Peyer's patch (tissue), 4 donors: ENCODE data around the gene CDH4. TPM values are rescaled to one million over a fixed set of nuclear protein-coding genes. Genes with fewer than 3 reads are reported as not detected.
A peak's percentile ranks its signal among the peaks of the same experiment; 100 is the strongest.

Experiments used
- DNase-seq, 3 donors: peaks; one replicate each; pipeline ENCODE4 v3.0.0-alpha.2; 2017 to 2019
- H3K27ac ChIP-seq, 4 donors: fragments of 200-600 bp; sonication (generic); one replicate each; pipeline ENCODE4 v1.5.1; 2016 to 2019
- H3K27me3 ChIP-seq, 2 donors: fragments of 200-600 bp; sonication (generic); one replicate each; pipeline ENCODE4 v1.5.1; 2019
- H3K36me3 ChIP-seq, 3 donors: fragments of 200-600 bp; sonication (generic); one replicate each; pipeline ENCODE4 v1.5.1; 2016 to 2019
- H3K4me1 ChIP-seq, 4 donors: fragments of 200-600 bp; sonication (generic); one replicate each; pipeline ENCODE4 v1.5.1; 2016 to 2019
- H3K4me3 ChIP-seq, 4 donors: fragments of 200-600 bp; sonication (generic); 1 replicate in 3 of 4; 2 replicates in 1 of 4; pipeline ENCODE4 v1.5.1; 2016 to 2019; ENCODE audit warnings: mild to moderate bottlenecking in 1 of 4
- H3K9me3 ChIP-seq, 4 donors: fragments of 200-600 bp; sonication (generic); one replicate each; pipeline ENCODE4 v1.5.1; 2016 to 2019; ENCODE audit warnings: mild to moderate bottlenecking in 1 of 4
- POLR2A ChIP-seq, 2 donors: fragments of 450-650 bp; IDR thresholded peaks; one replicate each; pipeline ENCODE4 v1.5.1; 2017; ENCODE audit warnings: antibody characterized with exemption in 2 of 2, mild to moderate bottlenecking in 2 of 2, moderate library complexity in 2 of 2
- total RNA-seq, 4 donors: library from RNA; depleted of rRNA; stranded (reverse); fragments of >200 nt; gene quantifications; one replicate each; pipeline ENCODE4 v1.1.0, GENCODE V29; 2016
- TF ChIP-seq, protein P1 (sequence below), 6 experiments: fragments of 450-650 bp in 4 of 6; fragments of 200-600 bp in 2 of 6; sonication (generic) in 1 of 6; IDR thresholded peaks; one replicate each; pipeline ENCODE4 v1.5.1; 2017 to 2019; ENCODE audit warnings: antibody characterized with exemption in 6 of 6, mild to moderate bottlenecking in 3 of 6, moderate library complexity in 1 of 6

The CDH4 gene
- total RNA-seq, 4 donors from 2014 or later, result 0.27 TPM; not detected in 3

DNA sequence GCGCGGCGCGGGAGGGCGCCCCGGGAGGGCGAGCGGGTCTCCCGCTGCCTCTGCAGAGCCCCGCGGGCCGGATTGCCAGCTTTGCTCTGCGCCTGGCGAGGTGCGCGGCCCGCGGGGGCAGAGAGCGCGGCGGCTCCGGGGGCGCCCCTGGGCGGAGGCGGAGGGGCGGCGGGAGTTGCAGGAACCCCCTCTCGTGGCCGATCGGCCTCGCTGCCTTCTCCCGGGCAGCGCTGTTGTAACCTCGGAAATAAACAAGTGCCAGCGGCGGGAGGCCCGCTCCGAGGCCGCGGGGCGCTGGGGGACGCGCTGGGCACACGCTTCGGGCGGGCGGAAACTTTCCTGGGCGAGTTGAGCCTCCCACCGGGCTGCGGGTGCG lies 1.2 kb downstream of the CDH4 start:
- Histone ChIP-seq H3K36me3 (no peaks in the 10 kb centered on the region), H3K4me1 (peaks cover 0 to 18% (median 0%) of the 10 kb centered on the region in 4 donors), H3K4me3 (peak overlapping the region in 2 of 4 donors; percentile 31 to 44), H3K27me3 (peaks cover 0 to 25% of the 10 kb centered on the region in 2 donors), H3K27ac (no peak overlapping the region), H3K9me3 (no peaks in the 10 kb centered on the region)
- DNase-seq, result no peak
- TF ChIP-seq, protein P1, sequence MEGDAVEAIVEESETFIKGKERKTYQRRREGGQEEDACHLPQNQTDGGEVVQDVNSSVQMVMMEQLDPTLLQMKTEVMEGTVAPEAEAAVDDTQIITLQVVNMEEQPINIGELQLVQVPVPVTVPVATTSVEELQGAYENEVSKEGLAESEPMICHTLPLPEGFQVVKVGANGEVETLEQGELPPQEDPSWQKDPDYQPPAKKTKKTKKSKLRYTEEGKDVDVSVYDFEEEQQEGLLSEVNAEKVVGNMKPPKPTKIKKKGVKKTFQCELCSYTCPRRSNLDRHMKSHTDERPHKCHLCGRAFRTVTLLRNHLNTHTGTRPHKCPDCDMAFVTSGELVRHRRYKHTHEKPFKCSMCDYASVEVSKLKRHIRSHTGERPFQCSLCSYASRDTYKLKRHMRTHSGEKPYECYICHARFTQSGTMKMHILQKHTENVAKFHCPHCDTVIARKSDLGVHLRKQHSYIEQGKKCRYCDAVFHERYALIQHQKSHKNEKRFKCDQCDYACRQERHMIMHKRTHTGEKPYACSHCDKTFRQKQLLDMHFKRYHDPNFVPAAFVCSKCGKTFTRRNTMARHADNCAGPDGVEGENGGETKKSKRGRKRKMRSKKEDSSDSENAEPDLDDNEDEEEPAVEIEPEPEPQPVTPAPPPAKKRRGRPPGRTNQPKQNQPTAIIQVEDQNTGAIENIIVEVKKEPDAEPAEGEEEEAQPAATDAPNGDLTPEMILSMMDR (IDR thresholded peaks at IDR 0.05), result no peak
- no peak for TF ChIP-seq POLR2A (IDR thresholded peaks at IDR 0.05)

DNA sequence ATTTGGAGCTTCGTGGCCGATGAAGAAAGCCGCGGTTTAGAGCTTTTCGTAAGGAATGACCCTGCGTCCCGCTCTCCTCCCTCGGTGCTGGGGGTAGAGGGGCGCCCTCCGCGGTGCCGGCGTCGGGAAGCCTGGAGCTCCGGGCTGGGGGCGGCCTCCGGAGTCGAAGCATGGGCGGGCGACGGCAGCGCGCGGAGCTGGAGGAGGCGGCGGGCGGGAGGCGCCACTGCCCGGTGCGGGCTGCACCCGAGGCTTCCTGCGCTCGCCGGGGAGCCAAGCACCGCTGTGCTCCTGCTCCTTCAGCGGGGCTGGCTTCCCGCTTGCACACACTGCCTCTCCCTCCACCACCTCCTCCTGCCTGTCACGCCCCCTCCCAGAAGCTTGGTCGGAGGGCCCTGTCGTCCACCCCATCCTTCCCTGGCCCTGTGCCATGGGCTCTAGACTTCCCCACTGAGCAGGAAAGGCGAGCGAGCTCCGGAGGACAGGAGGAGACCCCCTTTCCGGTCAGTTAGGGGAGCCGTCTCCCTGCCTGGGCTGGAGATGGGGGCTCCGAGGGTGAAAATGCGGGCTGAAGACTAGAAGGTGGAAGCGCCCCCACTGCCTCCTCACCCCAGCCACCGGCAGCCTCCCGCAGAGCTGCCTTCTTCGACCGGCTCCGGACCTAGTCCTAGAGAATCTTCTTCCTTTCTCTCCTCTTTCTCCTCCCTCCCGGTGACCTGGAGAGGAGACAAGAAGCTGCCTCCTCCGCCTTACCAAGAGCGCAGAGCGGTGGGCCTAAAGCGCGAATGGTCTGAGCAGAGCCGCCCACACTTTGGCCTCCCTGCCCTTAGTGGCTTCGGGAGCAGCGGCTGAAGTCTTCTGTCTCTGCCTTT lies 1.8 kb downstream of the CDH4 start:
- DNase-seq, result peak in 1 of 3 donors; percentile 42
- Histone ChIP-seq H3K36me3 (no peaks in the 10 kb centered on the region), H3K27ac (no peak overlapping the region), H3K4me1 (peaks cover 0 to 18% (median 0%) of the 10 kb centered on the region in 4 donors), H3K4me3 (peak overlapping the region in 1 of 4 donors; percentile 44), H3K27me3 (peaks cover 0 to 25% of the 10 kb centered on the region in 2 donors), H3K9me3 (no peaks in the 10 kb centered on the region)
- no peak for TF ChIP-seq POLR2A (IDR thresholded peaks at IDR 0.05)
- TF ChIP-seq, protein P1 (IDR thresholded peaks at IDR 0.05), result no peak

DNA sequence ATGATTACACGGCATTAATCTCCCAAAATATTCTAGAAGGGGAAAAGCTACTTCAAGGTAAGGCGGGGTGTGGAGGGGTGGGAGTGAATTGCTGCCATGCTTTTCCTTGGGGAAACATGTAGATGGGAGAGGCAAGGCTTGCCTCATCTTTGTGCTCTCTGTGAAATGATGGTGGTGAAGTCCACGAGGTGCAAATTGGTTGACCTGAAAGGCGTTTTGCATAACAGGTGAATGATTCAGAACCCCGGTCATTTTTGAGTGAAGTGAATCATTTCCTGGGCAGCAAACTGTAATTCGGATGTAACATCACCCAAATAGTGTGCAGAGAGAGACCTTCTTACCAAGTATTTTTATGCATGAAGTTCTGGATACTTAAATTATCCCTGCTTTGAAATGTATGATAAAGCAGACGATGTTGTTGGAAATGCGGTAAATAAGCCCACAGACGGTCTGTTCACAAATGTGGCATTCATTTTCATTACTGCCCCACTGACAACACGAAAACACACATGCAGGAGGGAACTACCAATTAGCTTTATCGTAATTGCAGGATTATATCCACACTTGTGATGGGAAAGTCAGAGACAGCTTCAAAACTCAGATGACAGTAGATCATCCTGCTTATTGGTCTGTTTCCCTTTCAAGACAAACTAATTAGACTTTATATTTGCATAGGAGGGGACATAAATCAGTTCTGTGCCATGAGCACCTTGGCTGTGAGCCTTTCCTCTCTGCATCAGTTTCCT lies 3.0 kb downstream of the CDH4 start:
- Histone ChIP-seq H3K27ac (no peak overlapping the region), H3K4me1 (peaks cover 0 to 18% (median 0%) of the 10 kb centered on the region in 4 donors), H3K9me3 (no peaks in the 10 kb centered on the region), H3K36me3 (no peaks in the 10 kb centered on the region), H3K27me3 (peaks cover 0 to 25% of the 10 kb centered on the region in 2 donors), H3K4me3 (no peak overlapping the region)
- peak in 1 of 3 donors; percentile 2 for DNase-seq
- TF ChIP-seq POLR2A (IDR thresholded peaks at IDR 0.05), result no peak
- TF ChIP-seq, protein P1 (IDR thresholded peaks at IDR 0.05), result no peak

DNA sequence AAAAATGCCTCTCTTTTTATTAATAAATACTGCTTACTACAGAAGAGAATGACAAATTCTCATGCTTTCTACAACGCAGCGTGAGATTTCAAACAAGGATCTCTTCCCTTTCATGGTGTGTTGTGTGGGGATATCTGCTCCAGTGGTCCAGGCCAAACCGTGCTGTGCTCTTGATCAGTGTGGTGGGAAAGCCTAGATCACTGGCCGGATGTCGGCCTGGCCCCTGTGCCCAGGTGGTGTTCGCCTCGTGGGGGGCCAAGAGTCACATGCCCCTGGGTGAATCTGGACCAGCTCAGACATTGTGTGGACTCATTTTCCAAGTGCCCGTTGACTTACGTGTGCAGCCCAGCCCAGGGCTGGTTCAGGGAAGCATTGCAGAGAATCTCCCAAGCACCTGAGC lies 4.3 kb downstream of the CDH4 start:
- no peaks in the 10 kb centered on the region for H3K36me3 ChIP-seq
- no peak overlapping the region for H3K4me3 ChIP-seq
- peak in 1 of 3 donors; percentile 14 for DNase-seq
- peaks cover 0 to 21% of the 10 kb centered on the region in 2 donors for H3K27me3 ChIP-seq
- H3K4me1 ChIP-seq, result peaks cover 0 to 18% (median 0%) of the 10 kb centered on the region in 4 donors
- no peak overlapping the region for H3K27ac ChIP-seq
- H3K9me3 ChIP-seq, result no peaks in the 10 kb centered on the region
- TF ChIP-seq, protein P1 (IDR thresholded peaks at IDR 0.05), result no peak
- no peak for TF ChIP-seq POLR2A (IDR thresholded peaks at IDR 0.05)

DNA sequence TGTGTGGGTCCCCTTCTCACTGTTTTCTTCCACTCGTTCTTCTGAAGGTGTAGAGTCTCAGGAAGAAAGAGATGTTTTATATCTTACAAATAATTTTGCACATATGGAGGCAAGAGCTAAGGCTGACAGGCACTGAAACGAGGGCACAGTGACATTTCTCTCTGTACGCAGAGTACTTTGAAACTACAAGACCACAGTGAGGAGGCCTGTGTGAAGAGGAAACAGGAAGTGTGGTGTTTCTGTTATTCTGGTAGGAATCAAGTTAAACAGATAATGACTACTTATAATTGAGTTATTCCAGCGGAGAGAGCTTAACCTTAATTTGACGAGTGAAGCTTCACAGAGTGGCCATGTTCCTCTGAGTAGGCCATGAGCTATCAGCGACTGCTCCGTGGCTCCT lies 4.8 kb downstream of the CDH4 start:
- Histone ChIP-seq H3K4me3 (no peak overlapping the region), H3K9me3 (no peaks in the 10 kb centered on the region), H3K27me3 (peaks cover 0 to 17% of the 10 kb centered on the region in 2 donors), H3K36me3 (no peaks in the 10 kb centered on the region), H3K4me1 (peaks cover 0 to 14% (median 0%) of the 10 kb centered on the region in 4 donors), H3K27ac (no peak overlapping the region)
- DNase-seq, result no peak
- TF ChIP-seq, protein P1 (IDR thresholded peaks at IDR 0.05), result no peak
- no peak for TF ChIP-seq POLR2A (IDR thresholded peaks at IDR 0.05)
